K562 treated with DMSO at 1 percent for 48 hours (cell line): ENCODE data around the gene OR13H1. TPM values are rescaled to one million over a fixed set of nuclear protein-coding genes. Genes with fewer than 3 reads are reported as not detected.

Source experiments
- total RNA-seq: library from RNA; unstranded; fragments of 300-600 nt; gene quantifications from 2 replicates; pipeline ENCODE4 v1.2.3, GENCODE V29; 2022; ENCODE audit warnings: low replicate concordance; ENCODE audit errors: extremely low read depth

The OR13H1 gene, protein sequence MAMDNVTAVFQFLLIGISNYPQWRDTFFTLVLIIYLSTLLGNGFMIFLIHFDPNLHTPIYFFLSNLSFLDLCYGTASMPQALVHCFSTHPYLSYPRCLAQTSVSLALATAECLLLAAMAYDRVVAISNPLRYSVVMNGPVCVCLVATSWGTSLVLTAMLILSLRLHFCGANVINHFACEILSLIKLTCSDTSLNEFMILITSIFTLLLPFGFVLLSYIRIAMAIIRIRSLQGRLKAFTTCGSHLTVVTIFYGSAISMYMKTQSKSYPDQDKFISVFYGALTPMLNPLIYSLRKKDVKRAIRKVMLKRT
- not detected in 2 replicates for total RNA-seq

DNA sequence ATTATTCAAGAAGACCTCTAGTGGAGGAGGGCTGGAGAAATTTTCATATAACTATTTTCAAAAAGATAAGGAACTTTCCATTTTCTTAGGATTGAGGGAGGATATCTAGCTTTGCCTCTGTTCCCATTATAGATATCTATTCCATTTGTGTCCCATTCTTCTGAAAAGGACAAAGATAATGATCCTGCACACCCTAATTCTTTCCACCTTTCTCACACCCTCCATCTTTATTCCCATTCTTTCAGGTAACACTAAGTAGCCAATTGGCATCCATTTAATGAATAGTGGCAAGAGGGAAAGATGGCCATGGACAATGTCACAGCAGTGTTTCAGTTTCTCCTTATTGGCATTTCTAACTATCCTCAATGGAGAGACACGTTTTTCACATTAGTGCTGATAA is at the start of gene OR13H1:
TSS of gene OR13H1 (plus strand) at position 301 of the 400 bp plus-strand sequence. CDS start at position 301, 0 bp downstream.

